Activated CD8-positive, alpha-beta memory T cell treated with anti-CD3 and anti-CD28 coated beads, Interleukin-2, amount 50 U/mL, for 1 hour (primary cell): Measurements from ENCODE around the gene DUSP9.
"Not testable (repeated sequence)": the region's sequence is repeated elsewhere in the genome, so short reads cannot be mapped to it uniquely, and the experiment has no call there.

ENCODE experiments used
- DNase-seq: peaks from one replicate; pipeline ENCODE4 v3.0.0-alpha.2; 2020; ENCODE audit errors: extremely low read depth

The DUSP9 gene

GRCh38 chrX:153671589-153672530 is 24.9 kb downstream of the DUSP9 start:
- no peak for DNase-seq

GRCh38 chrX:153672531-153673427 is 25.8 kb downstream of the DUSP9 start:
- DNase-seq: no peak

- no peak for DNase-seq
Measured at GRCh38 chrX:153673428-153674218, 26.6 kb downstream of the DUSP9 start, which contains the start of gene PNCK. Gene PNCK (minus strand): TSS chrX:153673813. CDS start chrX:153673076, 737 bp downstream.

GRCh38 chrX:153674219-153674851 is 27.3 kb downstream of the DUSP9 start:
- DNase-seq: no peak

- no peak for DNase-seq
Measured at GRCh38 chrX:153681175-153681574, 34.2 kb downstream of the DUSP9 start.

GRCh38 chrX:153683486-153683885 is 36.5 kb downstream of the DUSP9 start:
- not testable (repeated sequence) for DNase-seq

GRCh38 chrX:153684467-153685155 is 37.6 kb downstream of the DUSP9 start:
- no peak for DNase-seq

GRCh38 chrX:153685156-153685536 is 38.1 kb downstream of the DUSP9 start:
- no peak for DNase-seq

- no peak for DNase-seq
Measured at GRCh38 chrX:153685751-153686696, 39.0 kb downstream of the DUSP9 start.

- DNase-seq: no peak
Measured at GRCh38 chrX:153686711-153687110, 39.7 kb downstream of the DUSP9 start.

GRCh38 chrX:153687121-153688039 is 40.4 kb downstream of the DUSP9 start, which contains the start of gene SLC6A8:
Gene SLC6A8 (plus strand): TSS chrX:153687926. CDS start chrX:153688575, 649 bp downstream.
- DNase-seq: no peak

- DNase-seq: no peak
Measured at GRCh38 chrX:153688071-153688470, 41.1 kb downstream of the DUSP9 start.

GRCh38 chrX:153688506-153688905 is 41.5 kb downstream of the DUSP9 start:
- no peak for DNase-seq

GRCh38 chrX:153688911-153689590 is 42.0 kb downstream of the DUSP9 start:
- DNase-seq: no peak

- no peak for DNase-seq
Measured at GRCh38 chrX:153689654-153690465, 42.9 kb downstream of the DUSP9 start.

GRCh38 chrX:153690466-153690865 is 43.5 kb downstream of the DUSP9 start:
- no peak for DNase-seq
